ENCODE data around the gene GM2A.
"Not testable (repeated sequence)": the region's sequence is repeated elsewhere in the genome, so short reads cannot be mapped to it uniquely, and the experiment has no call there.

GM2A gene

GRCh38 chr5:151236888-151237287 lies 16.1 kb upstream of the GM2A start:
- no peaks in the 10 kb centered on the region for H3K9me3 Mint-ChIP-seq
- no peak for DNase-seq
- H3K36me3 Mint-ChIP-seq (ENCODE audit: low read depth) = no peaks in the 10 kb centered on the region
- peaks cover 37% of the 10 kb centered on the region for H3K4me1 Mint-ChIP-seq (ENCODE audit: low read depth)
- H3K27me3 Mint-ChIP-seq = no peaks in the 10 kb centered on the region
- H3K4me3 Mint-ChIP-seq = no peak overlapping the region
- no peak overlapping the region for H3K27ac Mint-ChIP-seq

DNA sequence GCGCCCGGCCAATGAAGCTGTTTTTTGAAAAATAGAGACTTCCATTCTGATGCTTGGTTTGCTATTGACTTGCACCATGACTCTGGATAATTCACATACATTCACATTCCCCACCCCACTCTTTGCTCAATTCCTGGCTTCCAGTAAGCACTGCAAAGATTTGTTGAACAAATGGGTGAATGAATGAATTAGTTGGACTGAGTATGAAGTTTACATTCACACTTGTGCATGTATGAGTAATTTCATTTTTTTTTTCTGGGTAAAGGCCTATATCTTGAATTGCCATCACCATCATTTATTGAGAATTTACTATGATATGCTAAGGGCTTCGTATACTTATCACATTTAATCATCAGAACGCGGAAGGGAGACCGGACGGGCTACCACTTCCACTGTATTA lies 15.3 kb upstream of the GM2A start:
- Mint-ChIP-seq H3K36me3 (ENCODE audit: low read depth) (no peaks in the 10 kb centered on the region), H3K4me1 (ENCODE audit: low read depth) (peaks cover 37% of the 10 kb centered on the region), H3K27ac (no peak overlapping the region), H3K4me3 (no peak overlapping the region), H3K9me3 (no peaks in the 10 kb centered on the region), H3K27me3 (no peaks in the 10 kb centered on the region)
- DNase-seq = no peak

DNA sequence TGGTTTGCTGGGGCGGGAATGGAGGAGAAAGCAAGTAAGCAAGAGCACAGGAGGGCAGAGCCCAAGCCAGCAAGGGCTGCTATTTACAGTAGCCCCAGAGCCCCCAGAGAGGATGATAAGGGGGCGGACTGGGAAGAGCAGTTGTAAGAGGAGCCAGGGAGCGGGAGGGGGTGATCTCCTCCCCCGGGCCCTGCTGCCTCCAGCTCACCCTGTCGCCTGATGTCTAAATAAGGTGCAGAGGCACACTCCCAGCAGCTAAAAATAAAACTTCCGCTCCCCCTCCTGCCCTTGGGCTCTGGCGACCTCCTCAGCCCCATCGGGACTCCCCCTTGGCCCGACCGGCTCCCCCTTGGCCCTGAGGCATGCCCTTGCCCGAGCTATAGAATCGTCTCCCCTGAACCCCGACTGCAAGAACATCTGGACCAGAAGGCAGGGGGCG lies 14.7 kb upstream of the GM2A start:
- Mint-ChIP-seq H3K27ac (peak overlapping the region; percentile 35), H3K27me3 (no peaks in the 10 kb centered on the region), H3K9me3 (no peaks in the 10 kb centered on the region), H3K4me1 (ENCODE audit: low read depth) (peaks cover 40% of the 10 kb centered on the region), H3K4me3 (peak overlapping the region; percentile 21), H3K36me3 (ENCODE audit: low read depth) (no peaks in the 10 kb centered on the region)
- no peak for DNase-seq

DNA sequence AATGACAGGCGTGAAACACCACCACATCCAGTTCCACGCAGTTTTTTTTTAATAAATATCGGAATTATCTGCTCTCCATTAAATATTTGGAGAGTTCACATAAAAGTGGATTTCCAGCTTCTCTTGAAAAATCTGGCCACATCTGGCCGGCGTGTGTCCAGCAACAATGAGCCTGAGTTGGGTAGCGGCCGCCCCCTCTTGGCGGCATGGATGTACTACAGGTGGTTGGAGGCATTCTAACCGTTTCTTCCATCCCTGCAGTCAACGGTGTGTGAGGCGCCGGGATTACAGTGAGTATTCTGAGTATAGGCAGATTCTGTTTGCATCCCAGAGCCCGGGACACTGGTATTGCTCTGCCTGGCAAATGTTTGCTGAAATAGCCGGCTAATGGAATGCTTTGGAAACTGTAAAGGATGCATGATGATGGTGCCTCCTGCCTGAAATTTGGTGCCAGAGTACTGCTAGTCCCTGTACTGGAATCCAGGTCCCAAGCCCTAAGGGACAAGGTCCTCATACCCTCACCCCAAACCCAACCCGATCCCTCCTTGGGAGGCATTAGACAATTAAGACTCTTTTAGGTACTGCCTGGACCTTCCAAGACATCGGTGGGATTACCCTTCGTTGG lies 13.6 kb upstream of the GM2A start:
- Mint-ChIP-seq H3K4me3 (no peak overlapping the region), H3K4me1 (ENCODE audit: low read depth) (peaks cover 42% of the 10 kb centered on the region), H3K36me3 (ENCODE audit: low read depth) (no peaks in the 10 kb centered on the region), H3K9me3 (no peaks in the 10 kb centered on the region), H3K27me3 (no peaks in the 10 kb centered on the region), H3K27ac (no peak overlapping the region)
- peak; percentile 77 for DNase-seq

GRCh38 chr5:151240268-151240835 lies 12.6 kb upstream of the GM2A start:
- not testable (repeated sequence) for DNase-seq; H3K9me3 Mint-ChIP-seq; H3K4me3 Mint-ChIP-seq; H3K36me3 Mint-ChIP-seq (ENCODE audit: low read depth); H3K27ac Mint-ChIP-seq; H3K27me3 Mint-ChIP-seq
- H3K4me1 Mint-ChIP-seq (ENCODE audit: low read depth) = peaks cover 36% of the 10 kb centered on the region

DNA sequence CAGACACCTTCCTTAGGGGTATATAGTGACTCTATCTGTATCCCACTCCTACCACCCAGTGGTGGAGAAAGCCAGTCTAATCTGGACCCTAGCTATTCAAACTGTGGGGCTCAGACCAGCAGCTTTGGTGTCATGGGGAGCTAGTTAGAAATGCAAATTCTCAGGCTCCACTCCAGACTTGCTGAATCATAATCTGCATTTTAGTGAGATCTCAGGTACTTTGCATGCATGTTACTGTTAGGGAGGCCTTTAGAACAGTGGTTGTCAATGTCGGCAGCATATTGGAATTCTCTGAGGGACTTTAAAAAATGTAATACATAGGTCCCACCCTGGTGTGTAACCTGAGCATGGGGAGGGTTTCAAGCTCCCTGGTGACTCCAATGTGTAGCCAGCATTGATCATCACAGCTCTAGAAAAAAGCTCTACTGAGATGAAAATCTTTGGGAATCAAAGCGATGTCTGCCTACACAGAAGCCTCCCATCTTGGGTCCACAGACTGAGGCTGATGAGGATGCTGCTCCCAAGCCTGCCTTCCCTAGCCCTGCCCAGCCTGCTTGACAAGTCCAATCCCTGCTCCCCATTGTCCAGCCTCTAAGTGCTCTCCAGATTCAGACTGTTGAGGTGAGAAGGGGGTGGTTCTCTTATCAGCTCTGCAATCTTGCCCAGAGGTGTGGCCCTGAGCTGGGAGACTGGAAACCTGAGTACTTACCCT lies 11.9 kb upstream of the GM2A start:
- no peaks in the 10 kb centered on the region for H3K36me3 Mint-ChIP-seq (ENCODE audit: low read depth)
- H3K27ac Mint-ChIP-seq = no peak overlapping the region
- no peaks in the 10 kb centered on the region for H3K9me3 Mint-ChIP-seq
- H3K4me3 Mint-ChIP-seq = no peak overlapping the region
- H3K27me3 Mint-ChIP-seq = no peaks in the 10 kb centered on the region
- H3K4me1 Mint-ChIP-seq (ENCODE audit: low read depth) = peaks cover 36% of the 10 kb centered on the region
- no peak for DNase-seq

- no peak for DNase-seq
- H3K4me3 Mint-ChIP-seq = no peak overlapping the region
- peaks cover 33% of the 10 kb centered on the region for H3K4me1 Mint-ChIP-seq (ENCODE audit: low read depth)
These were observed 9.9 kb upstream of the GM2A start for GRCh38 chr5:151243127-151243526.

DNA sequence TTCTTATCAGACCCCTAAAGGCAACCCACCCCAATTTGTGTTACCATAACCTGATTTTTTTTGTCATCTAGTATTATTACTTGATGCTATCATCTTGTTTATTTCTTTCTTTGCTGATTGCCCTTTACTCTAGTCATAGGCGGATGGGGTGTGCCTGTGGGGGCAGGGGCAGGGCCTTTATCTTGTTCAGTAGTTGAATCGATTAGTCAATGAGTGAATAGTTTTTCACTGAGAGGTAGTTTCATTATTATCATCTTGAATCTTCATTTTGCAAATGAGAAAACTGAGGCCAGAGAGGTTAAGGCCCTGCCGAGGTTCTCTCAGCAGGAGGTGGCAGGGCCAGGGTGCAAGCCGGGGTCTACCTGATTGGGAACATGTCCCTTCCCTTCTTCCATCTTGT lies 9.4 kb upstream of the GM2A start:
- Mint-ChIP-seq H3K9me3 (no peaks in the 10 kb centered on the region), H3K4me1 (ENCODE audit: low read depth) (peaks cover 29% of the 10 kb centered on the region), H3K27ac (peak overlapping the region; percentile 63), H3K36me3 (ENCODE audit: low read depth) (no peaks in the 10 kb centered on the region), H3K4me3 (no peak overlapping the region), H3K27me3 (no peaks in the 10 kb centered on the region)
- no peak for DNase-seq

More at GRCh38 chr5:151243127-151243526, 9.9 kb upstream of the GM2A start:
- no peak overlapping the region for H3K27ac Mint-ChIP-seq
- no peaks in the 10 kb centered on the region for H3K36me3 Mint-ChIP-seq (ENCODE audit: low read depth)
- no peaks in the 10 kb centered on the region for H3K9me3 Mint-ChIP-seq
- H3K27me3 Mint-ChIP-seq = no peaks in the 10 kb centered on the region

DNA sequence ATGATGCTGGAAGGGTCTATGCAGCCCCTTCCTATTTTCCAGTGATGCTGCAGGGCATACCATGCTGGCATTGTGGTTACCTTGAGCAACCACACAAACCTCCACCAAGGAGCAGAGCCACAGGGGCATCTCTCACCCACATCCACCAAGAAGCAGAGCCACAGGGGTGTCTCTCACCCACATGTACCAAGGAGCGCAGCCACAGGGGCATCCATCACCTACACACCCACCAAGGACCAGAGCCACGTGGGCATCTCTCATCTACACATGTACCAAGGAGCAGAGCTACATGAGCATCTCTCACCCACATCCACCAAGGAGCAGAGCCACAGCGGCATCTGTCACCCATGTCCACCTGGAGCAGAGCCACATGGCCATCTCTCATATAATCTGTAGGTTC lies 8.8 kb upstream of the GM2A start:
- no peak for DNase-seq
- Mint-ChIP-seq H3K36me3 (ENCODE audit: low read depth) (no peaks in the 10 kb centered on the region), H3K4me3 (no peak overlapping the region), H3K27me3 (no peaks in the 10 kb centered on the region), H3K27ac (peak overlapping the region; percentile 63), H3K9me3 (no peaks in the 10 kb centered on the region), H3K4me1 (ENCODE audit: low read depth) (peaks cover 24% of the 10 kb centered on the region)

- no peak overlapping the region for H3K27ac Mint-ChIP-seq
- DNase-seq = no peak
- no peaks in the 10 kb centered on the region for H3K27me3 Mint-ChIP-seq
- H3K4me1 Mint-ChIP-seq (ENCODE audit: low read depth) = peaks cover 27% of the 10 kb centered on the region
- H3K4me3 Mint-ChIP-seq = no peak overlapping the region
- no peaks in the 10 kb centered on the region for H3K9me3 Mint-ChIP-seq
- no peaks in the 10 kb centered on the region for H3K36me3 Mint-ChIP-seq (ENCODE audit: low read depth)
These were observed 7.2 kb upstream of the GM2A start for GRCh38 chr5:151245680-151246219.

DNA sequence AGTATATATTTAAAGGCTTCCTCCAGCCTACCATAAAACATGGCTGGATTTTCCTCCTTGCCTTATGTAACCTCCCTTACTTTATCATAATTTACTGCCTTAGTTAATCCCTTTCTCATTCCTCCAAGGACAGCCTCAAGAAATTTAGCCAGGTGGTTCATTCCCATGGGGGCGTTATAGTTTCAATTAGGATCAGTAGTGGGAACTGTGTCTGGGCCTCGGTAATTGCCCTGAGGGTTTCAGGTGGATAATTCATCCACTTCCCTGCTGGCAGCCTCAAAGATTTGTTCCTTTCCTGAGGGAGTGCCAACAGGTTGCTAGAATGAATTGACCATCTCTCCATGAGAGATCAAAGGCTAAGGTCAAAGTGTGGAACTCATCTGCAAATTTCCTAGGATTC lies 4.3 kb upstream of the GM2A start:
- Mint-ChIP-seq H3K4me3 (no peak overlapping the region), H3K36me3 (ENCODE audit: low read depth) (peaks cover 2% of the 10 kb centered on the region), H3K27ac (no peak overlapping the region), H3K4me1 (ENCODE audit: low read depth) (peaks cover 42% of the 10 kb centered on the region), H3K9me3 (no peaks in the 10 kb centered on the region), H3K27me3 (no peaks in the 10 kb centered on the region)
- no peak for DNase-seq

GRCh38 chr5:151249281-151249680 lies 3.7 kb upstream of the GM2A start:
- H3K4me3 Mint-ChIP-seq = no peak overlapping the region
- H3K27me3 Mint-ChIP-seq = no peaks in the 10 kb centered on the region
- H3K36me3 Mint-ChIP-seq (ENCODE audit: low read depth) = peaks cover 2% of the 10 kb centered on the region
- H3K27ac Mint-ChIP-seq = no peak overlapping the region
- DNase-seq = no peak
- no peaks in the 10 kb centered on the region for H3K9me3 Mint-ChIP-seq
- H3K4me1 Mint-ChIP-seq (ENCODE audit: low read depth) = peaks cover 41% of the 10 kb centered on the region

- Mint-ChIP-seq H3K27ac (peak overlapping the region; percentile 83), H3K27me3 (no peaks in the 10 kb centered on the region), H3K4me3 (peak overlapping the region; percentile 86), H3K9me3 (no peaks in the 10 kb centered on the region), H3K36me3 (ENCODE audit: low read depth) (peaks cover 2% of the 10 kb centered on the region), H3K4me1 (ENCODE audit: low read depth) (peaks cover 46% of the 10 kb centered on the region)
- no peak for DNase-seq
These were observed 2.5 kb upstream of the GM2A start for GRCh38 chr5:151250346-151251000.

DNA sequence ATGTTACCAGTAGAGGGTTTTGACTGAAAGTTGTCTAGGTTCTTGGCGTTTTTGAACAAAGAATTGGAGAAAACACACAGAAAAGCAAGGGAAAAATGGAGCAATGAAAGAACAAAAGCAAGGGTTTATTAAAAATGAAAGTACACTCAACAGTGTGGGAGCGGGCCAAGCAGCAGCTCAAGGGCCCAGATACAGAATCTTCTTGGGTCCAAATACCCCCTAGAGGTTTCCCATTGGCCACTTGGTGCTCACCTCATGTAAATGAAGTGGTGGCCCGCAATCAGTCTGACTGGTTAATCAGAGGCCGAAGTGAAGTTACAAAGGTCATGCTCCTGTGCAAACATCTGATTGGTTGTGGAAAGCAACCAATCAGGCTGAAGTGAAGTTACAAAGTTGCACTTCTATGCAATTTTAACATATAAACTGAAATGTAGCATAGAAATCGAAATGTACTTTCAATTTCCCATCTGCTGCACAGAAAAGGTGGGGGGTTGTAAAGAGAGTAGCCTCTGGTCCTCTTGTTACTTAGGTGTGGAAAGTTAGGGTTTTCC lies 1.9 kb upstream of the GM2A start:
- H3K27me3 Mint-ChIP-seq = no peaks in the 10 kb centered on the region
- H3K4me3 Mint-ChIP-seq = peak overlapping the region; percentile 86
- H3K36me3 Mint-ChIP-seq (ENCODE audit: low read depth) = peaks cover 2% of the 10 kb centered on the region
- H3K9me3 Mint-ChIP-seq = no peaks in the 10 kb centered on the region
- DNase-seq = peak; percentile 42
- H3K4me1 Mint-ChIP-seq (ENCODE audit: low read depth) = peaks cover 49% of the 10 kb centered on the region
- H3K27ac Mint-ChIP-seq = peak overlapping the region; percentile 83

All from activated T-cell treated with anti-CD3 and anti-CD28 coated beads, Interleukin-2, amount 50 U/mL, for 24 hours (primary cell).